GM12872 (cell line): ENCODE results near the gene PRRC1.
A peak's percentile ranks its signal among the peaks of the same experiment; 100 is the strongest.

Experiments used
- TF ChIP-seq, protein P1 (sequence below): IDR thresholded peaks from 3 replicates; pipeline ENCODE4 v1.5.1; 2011; ENCODE audit warnings: low read depth, mild to moderate bottlenecking, low read length, moderate library complexity; ENCODE audit not compliant: insufficient read depth

Gene PRRC1

GRCh38 chr5:127517480-127518318 is at the start of gene PRRC1:
PRRC1 (plus strand) TSS chr5:127517640; CDS start chr5:127523480, 5,840 bp downstream.
- TF ChIP-seq, protein P1, sequence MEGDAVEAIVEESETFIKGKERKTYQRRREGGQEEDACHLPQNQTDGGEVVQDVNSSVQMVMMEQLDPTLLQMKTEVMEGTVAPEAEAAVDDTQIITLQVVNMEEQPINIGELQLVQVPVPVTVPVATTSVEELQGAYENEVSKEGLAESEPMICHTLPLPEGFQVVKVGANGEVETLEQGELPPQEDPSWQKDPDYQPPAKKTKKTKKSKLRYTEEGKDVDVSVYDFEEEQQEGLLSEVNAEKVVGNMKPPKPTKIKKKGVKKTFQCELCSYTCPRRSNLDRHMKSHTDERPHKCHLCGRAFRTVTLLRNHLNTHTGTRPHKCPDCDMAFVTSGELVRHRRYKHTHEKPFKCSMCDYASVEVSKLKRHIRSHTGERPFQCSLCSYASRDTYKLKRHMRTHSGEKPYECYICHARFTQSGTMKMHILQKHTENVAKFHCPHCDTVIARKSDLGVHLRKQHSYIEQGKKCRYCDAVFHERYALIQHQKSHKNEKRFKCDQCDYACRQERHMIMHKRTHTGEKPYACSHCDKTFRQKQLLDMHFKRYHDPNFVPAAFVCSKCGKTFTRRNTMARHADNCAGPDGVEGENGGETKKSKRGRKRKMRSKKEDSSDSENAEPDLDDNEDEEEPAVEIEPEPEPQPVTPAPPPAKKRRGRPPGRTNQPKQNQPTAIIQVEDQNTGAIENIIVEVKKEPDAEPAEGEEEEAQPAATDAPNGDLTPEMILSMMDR = no peak

- TF ChIP-seq, protein P1 = no peak
Observed at GRCh38 chr5:127471211-127471610, 46.2 kb upstream of the PRRC1 start.

GRCh38 chr5:127472700-127473099 is 44.7 kb upstream of the PRRC1 start:
- TF ChIP-seq, protein P1 = no peak

- TF ChIP-seq, protein P1 = no peak
Observed at GRCh38 chr5:127486471-127486870, 31.0 kb upstream of the PRRC1 start.

DNA sequence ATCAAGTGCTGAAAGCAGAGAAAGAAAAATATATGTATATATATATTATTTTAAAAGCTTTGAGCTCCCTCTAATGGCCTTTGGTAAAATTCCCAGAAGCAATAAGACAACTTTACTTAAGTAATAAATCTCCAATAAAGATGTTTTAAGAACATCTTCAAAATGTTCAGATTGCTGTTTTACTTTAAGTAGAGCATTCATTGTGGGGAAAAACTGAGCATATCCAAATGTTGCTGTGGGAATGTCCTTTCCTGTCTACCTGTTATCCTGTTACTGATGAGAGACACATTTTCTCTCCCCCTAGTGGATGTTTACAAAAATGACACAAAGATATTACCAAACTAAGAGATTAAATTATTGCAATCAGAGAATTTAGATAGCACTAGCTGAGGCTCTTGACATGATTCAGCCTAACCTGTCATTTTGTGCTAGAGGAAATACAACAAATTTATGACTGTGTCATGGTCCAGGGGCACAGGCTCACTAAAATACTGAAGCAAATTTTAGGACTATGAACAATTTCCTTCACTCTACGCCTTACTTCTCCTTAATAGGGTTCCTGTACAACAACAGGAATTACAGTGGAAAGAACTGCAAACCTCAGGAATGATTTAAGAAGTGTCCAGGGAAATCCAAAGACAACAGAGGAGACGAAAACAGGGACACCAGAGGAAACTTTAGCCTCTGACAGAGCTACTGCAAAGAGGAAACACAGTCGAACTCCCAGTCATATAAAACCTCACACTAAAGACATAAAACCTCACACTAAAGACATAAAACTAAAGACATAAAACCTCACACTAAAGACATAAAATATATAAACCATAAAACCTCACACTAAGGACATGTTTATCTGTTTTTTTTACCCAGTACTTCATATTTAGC is 24.3 kb upstream of the PRRC1 start:
- TF ChIP-seq, protein P1 = peak; percentile 67

DNA sequence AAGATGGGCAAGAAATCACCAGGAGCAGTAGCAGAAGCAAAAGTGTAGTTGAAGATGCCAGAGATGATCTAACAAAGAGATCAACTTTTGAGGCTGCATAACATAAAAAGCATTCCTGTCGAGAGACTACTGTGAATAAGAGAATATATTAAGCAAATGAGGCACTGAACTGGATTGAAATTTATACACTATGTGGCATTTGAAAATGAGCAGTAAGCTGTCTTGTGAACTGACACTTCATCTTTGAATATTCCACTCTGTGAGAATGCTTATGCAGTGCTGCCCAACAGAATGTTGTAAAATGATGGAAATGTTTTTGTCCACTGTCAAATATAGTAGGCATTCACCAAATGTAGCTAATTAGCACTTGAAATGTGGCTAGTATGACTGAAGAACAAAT is 18.9 kb upstream of the PRRC1 start:
- TF ChIP-seq, protein P1 = no peak

DNA sequence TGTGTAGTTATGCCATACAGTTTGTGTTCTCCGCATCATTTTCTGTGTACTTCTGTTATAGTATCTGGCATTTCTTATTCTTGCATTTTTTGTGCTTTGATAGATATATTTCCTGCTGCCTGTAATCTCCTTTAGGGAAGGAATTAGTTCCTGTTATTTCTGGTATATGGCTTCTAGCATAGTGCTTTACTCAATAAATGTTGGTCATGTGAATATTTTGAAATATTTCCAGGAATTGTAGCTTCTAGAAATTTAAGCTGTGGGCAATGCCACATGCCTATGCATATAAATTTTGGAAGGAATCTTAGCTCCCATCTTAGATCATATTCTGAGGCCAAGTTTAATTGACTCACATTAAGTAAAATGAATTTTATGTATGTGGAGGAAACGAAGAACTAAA is 11.5 kb upstream of the PRRC1 start:
- TF ChIP-seq, protein P1 = no peak
